Keratinocyte (primary cell): Measurements from ENCODE around the gene PEX11G.

ENCODE experiments used
- CTCF ChIP-seq, 3 experiments: IDR thresholded peaks in 1 of 3; conservative IDR thresholded peaks in 1 of 3; optimal IDR thresholded peaks in 1 of 3; 2 replicates in 2 of 3; 3 replicates in 1 of 3; pipeline versions ENCODE3 to v1.5.1; 2011; ENCODE audit warnings: low read length in 3 of 3, mild to moderate bottlenecking in 3 of 3, moderate library complexity in 2 of 3, control low read depth in 1 of 3, inconsistent platforms in 1 of 3; ENCODE audit not compliant: insufficient read depth in 2 of 3; ENCODE audit errors: extremely low read depth in 1 of 3
- EZH2 ChIP-seq: IDR thresholded peaks from one replicate; pipeline ENCODE4 v1.6.1; 2012; ENCODE audit warnings: inconsistent platforms, mild to moderate bottlenecking, low read length, moderate library complexity

- TF ChIP-seq EZH2 (no peak), CTCF (optimal IDR thresholded peaks at IDR 0.05 in 1 of 3, IDR thresholded peaks at IDR 0.05 in 1 of 3, conservative IDR thresholded peaks at IDR 0.05 in 1 of 3; ENCODE audit: extremely low read depth in 1 of 3, insufficient read depth in 2 of 3, low read length in 3 of 3) (no peak)
Measured at GRCh38 chr19:7524992-7525739, 36.3 kb upstream of the PEX11G start.
